ENCODE data around the gene FBXL15. TPM values are rescaled to one million over a fixed set of nuclear protein-coding genes. Genes with fewer than 3 reads are reported as not detected.

The FBXL15 gene
- total and polyA plus RNA-seq, 2 of the 13 experiments (the other 11 are each of a cell fraction or from before 2014, with no cell fraction given) = 4.3 to 8.3 TPM

DNA sequence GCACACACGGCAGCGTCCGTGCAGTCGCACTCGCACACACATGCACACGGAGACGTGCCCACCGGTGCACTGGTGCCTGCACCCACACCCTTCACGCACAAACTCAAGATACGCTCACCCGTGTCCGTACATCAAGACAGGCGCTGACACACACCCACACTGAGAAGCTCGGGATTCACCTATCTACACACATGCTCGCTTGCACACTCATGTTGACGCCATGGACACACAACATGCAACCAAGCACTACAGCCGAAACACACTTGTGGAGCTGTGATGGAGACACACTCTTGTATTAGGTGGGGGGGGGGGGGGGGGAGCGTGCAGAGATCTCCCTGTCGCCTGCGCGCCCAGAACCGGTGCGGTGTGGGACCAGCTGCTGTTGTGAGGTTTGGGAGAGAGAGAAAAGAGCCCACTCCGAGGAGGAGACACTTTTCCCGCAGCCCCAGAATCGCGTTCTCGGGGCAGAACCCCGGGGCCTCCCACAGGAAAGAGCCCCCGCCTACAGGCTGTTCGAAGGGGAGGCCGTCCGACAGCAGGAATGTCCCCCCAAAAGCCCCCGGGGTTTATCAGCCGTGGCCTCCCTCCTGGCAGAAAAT, 25.7 kb upstream of the FBXL15 start (continued):
- TF ChIP-seq, protein P1, sequence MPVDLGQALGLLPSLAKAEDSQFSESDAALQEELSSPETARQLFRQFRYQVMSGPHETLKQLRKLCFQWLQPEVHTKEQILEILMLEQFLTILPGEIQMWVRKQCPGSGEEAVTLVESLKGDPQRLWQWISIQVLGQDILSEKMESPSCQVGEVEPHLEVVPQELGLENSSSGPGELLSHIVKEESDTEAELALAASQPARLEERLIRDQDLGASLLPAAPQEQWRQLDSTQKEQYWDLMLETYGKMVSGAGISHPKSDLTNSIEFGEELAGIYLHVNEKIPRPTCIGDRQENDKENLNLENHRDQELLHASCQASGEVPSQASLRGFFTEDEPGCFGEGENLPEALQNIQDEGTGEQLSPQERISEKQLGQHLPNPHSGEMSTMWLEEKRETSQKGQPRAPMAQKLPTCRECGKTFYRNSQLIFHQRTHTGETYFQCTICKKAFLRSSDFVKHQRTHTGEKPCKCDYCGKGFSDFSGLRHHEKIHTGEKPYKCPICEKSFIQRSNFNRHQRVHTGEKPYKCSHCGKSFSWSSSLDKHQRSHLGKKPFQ (CRISPR knock-in tag; IDR thresholded peaks at IDR 0.05; ENCODE audit: insufficient replicate concordance) = peak; percentile 36
- no peak for TF ChIP-seq SP5 (CRISPR knock-in tag; IDR thresholded peaks at IDR 0.05; ENCODE audit: borderline replicate concordance, low read depth)
- no peak for TF ChIP-seq CBFB (CRISPR knock-in tag; IDR thresholded peaks at IDR 0.05)
- TF ChIP-seq ONECUT2 (CRISPR knock-in tag; IDR thresholded peaks at IDR 0.05) = no peak
- no peak for TF ChIP-seq SMARCE1 (IDR thresholded peaks at IDR 0.05; ENCODE audit: borderline replicate concordance)
- no peak for TF ChIP-seq TAF15 (IDR thresholded peaks at IDR 0.05; ENCODE audit: low read depth, low read length, poor library complexity, severe bottlenecking)
- no peak for TF ChIP-seq RFX5 (IDR thresholded peaks at IDR 0.05; ENCODE audit: low read depth, low read length)
- TF ChIP-seq, protein P2, sequence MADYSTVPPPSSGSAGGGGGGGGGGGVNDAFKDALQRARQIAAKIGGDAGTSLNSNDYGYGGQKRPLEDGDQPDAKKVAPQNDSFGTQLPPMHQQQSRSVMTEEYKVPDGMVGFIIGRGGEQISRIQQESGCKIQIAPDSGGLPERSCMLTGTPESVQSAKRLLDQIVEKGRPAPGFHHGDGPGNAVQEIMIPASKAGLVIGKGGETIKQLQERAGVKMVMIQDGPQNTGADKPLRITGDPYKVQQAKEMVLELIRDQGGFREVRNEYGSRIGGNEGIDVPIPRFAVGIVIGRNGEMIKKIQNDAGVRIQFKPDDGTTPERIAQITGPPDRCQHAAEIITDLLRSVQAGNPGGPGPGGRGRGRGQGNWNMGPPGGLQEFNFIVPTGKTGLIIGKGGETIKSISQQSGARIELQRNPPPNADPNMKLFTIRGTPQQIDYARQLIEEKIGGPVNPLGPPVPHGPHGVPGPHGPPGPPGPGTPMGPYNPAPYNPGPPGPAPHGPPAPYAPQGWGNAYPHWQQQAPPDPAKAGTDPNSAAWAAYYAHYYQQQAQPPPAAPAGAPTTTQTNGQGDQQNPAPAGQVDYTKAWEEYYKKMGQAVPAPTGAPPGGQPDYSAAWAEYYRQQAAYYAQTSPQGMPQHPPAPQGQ (CRISPR knock-in tag; IDR thresholded peaks at IDR 0.05; ENCODE audit: borderline replicate concordance) = no peak
- TF ChIP-seq ZNF121 (CRISPR knock-in tag; IDR thresholded peaks at IDR 0.05) = no peak
- no peak for TF ChIP-seq ZMYM4 (CRISPR knock-in tag; IDR thresholded peaks at IDR 0.05)
- TF ChIP-seq ZNF136 (CRISPR knock-in tag; IDR thresholded peaks at IDR 0.05; ENCODE audit: low read depth) = no peak
- TF ChIP-seq ZNF883 (CRISPR knock-in tag; IDR thresholded peaks at IDR 0.05; ENCODE audit: not compliant biosample characterization) = no peak
- no peak for TF ChIP-seq ZNF737 (CRISPR knock-in tag; IDR thresholded peaks at IDR 0.05; ENCODE audit: borderline replicate concordance)
- TF ChIP-seq NFRKB (IDR thresholded peaks at IDR 0.05) = no peak
- TF ChIP-seq ZBTB7B (CRISPR knock-in tag; IDR thresholded peaks at IDR 0.05) = peak; percentile 32; the same call in 1 of the 2 replicates
- TF ChIP-seq, protein P3, sequence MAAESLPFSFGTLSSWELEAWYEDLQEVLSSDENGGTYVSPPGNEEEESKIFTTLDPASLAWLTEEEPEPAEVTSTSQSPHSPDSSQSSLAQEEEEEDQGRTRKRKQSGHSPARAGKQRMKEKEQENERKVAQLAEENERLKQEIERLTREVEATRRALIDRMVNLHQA (CRISPR knock-in tag; IDR thresholded peaks at IDR 0.05) = no peak
- no peak for TF ChIP-seq SMYD3 (CRISPR knock-in tag; IDR thresholded peaks at IDR 0.05)
- TF ChIP-seq NFIC (IDR thresholded peaks at IDR 0.05; ENCODE audit: low read length) = no peak
- no peak for TF ChIP-seq NR2C2 (CRISPR knock-in tag; IDR thresholded peaks at IDR 0.05; ENCODE audit: borderline replicate concordance)
- TF ChIP-seq PLRG1 (conservative IDR thresholded peaks at IDR 0.05) = no peak
- TF ChIP-seq, protein P4, sequence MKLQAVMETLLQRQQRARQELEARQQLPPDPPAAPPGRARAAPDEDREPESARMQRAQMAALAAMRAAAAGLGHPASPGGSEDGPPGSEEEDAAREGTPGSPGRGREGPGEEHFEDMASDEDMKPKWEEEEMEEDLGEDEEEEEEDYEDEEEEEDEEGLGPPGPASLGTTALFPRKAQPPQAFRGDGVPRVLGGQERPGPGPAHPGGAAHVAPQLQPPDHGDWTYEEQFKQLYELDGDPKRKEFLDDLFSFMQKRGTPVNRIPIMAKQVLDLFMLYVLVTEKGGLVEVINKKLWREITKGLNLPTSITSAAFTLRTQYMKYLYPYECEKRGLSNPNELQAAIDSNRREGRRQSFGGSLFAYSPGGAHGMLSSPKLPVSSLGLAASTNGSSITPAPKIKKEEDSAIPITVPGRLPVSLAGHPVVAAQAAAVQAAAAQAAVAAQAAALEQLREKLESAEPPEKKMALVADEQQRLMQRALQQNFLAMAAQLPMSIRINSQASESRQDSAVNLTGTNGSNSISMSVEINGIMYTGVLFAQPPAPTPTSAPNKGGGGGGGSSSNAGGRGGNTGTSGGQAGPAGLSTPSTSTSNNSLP (IDR thresholded peaks at IDR 0.05; ENCODE audit: low read depth, low read length) = no peak
- TF ChIP-seq ZNF567 (CRISPR knock-in tag; IDR thresholded peaks at IDR 0.05; ENCODE audit: borderline replicate concordance) = 0 out of 2 replicates have a peak, but pooled peaks have one; percentile 24
- TF ChIP-seq MEF2D (CRISPR knock-in tag; IDR thresholded peaks at IDR 0.05) = no peak; the same call in 1 of the 2 replicates
- TF ChIP-seq, protein P5, sequence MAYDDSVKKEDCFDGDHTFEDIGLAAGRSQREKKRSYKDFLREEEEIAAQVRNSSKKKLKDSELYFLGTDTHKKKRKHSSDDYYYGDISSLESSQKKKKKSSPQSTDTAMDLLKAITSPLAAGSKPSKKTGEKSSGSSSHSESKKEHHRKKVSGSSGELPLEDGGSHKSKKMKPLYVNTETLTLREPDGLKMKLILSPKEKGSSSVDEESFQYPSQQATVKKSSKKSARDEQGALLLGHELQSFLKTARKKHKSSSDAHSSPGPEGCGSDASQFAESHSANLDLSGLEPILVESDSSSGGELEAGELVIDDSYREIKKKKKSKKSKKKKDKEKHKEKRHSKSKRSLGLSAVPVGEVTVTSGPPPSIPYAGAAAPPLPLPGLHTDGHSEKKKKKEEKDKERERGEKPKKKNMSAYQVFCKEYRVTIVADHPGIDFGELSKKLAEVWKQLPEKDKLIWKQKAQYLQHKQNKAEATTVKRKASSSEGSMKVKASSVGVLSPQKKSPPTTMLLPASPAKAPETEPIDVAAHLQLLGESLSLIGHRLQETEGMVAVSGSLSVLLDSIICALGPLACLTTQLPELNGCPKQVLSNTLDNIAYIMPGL (CRISPR knock-in tag; IDR thresholded peaks at IDR 0.05; ENCODE audit: borderline replicate concordance in 1 of 2, low read depth in 1 of 2) = no peak

Data from HepG2 (cell line).